C4-2B (cell line): ENCODE results near the gene MOSMO.

Source experiments
- ZFX ChIP-seq: fragments of 450-650 bp; IDR thresholded peaks from 2 replicates; pipeline ENCODE4 v1.6.1; 2017
- TF ChIP-seq, protein P1 (sequence below): fragments of 450-650 bp; conservative IDR thresholded peaks from 2 replicates; pipeline ENCODE4 v1.5.1; 2017; ENCODE audit warnings: mild to moderate bottlenecking

GRCh38 chr16:22130528-22130927, 122.6 kb downstream of the MOSMO start:
- TF ChIP-seq, protein P1, sequence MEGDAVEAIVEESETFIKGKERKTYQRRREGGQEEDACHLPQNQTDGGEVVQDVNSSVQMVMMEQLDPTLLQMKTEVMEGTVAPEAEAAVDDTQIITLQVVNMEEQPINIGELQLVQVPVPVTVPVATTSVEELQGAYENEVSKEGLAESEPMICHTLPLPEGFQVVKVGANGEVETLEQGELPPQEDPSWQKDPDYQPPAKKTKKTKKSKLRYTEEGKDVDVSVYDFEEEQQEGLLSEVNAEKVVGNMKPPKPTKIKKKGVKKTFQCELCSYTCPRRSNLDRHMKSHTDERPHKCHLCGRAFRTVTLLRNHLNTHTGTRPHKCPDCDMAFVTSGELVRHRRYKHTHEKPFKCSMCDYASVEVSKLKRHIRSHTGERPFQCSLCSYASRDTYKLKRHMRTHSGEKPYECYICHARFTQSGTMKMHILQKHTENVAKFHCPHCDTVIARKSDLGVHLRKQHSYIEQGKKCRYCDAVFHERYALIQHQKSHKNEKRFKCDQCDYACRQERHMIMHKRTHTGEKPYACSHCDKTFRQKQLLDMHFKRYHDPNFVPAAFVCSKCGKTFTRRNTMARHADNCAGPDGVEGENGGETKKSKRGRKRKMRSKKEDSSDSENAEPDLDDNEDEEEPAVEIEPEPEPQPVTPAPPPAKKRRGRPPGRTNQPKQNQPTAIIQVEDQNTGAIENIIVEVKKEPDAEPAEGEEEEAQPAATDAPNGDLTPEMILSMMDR: no peak
- no peak for TF ChIP-seq ZFX
